ENCODE measurements around the gene AFF3. TPM values are rescaled to one million over a fixed set of nuclear protein-coding genes. Genes with fewer than 3 reads are reported as not detected.

The AFF3 gene
- total RNA-seq, 4 donors from 2014 or later, result 9.0 to 20.2 (median 14.5) TPM

- DNase-seq, result no peak
- intact Hi-C loops (cut with DNase I; ENCODE audit: low total_unique reads) (no loop called here), in situ Hi-C loops (cut with MboI; ENCODE audit: low pct_ligation_motif_present in 1 of 4, low pct_unique_long_range_greater_than_20kb in 1 of 4, low sequenced_read_pairs in 3 of 4) (loop anchor here in 1 of 4 donors (25.0 kb wide), 1 partner anchor 690 kb away; no protein-coding TSS in a partner anchor)
- 42 to 46% methylated on average over 2 of the region's 2 CpGs for WGBS, 2 donors (ENCODE audit: low coverage in 1 of 2)
- Histone ChIP-seq H3K4me3 (no peak overlapping the region), H3K9me3 (no peaks in the 10 kb centered on the region), H3K4me1 (no peaks in the 10 kb centered on the region), H3K27ac (no peak overlapping the region), H3K27me3 (no peaks in the 10 kb centered on the region), H3K36me3 (no peaks in the 10 kb centered on the region)
- TF ChIP-seq POLR2A (IDR thresholded peaks at IDR 0.05) (no peak), POLR2AphosphoS5 (IDR thresholded peaks at IDR 0.05) (no peak), EP300 (IDR thresholded peaks at IDR 0.05; ENCODE audit: low read depth) (no peak)
- TF ChIP-seq, protein P1, sequence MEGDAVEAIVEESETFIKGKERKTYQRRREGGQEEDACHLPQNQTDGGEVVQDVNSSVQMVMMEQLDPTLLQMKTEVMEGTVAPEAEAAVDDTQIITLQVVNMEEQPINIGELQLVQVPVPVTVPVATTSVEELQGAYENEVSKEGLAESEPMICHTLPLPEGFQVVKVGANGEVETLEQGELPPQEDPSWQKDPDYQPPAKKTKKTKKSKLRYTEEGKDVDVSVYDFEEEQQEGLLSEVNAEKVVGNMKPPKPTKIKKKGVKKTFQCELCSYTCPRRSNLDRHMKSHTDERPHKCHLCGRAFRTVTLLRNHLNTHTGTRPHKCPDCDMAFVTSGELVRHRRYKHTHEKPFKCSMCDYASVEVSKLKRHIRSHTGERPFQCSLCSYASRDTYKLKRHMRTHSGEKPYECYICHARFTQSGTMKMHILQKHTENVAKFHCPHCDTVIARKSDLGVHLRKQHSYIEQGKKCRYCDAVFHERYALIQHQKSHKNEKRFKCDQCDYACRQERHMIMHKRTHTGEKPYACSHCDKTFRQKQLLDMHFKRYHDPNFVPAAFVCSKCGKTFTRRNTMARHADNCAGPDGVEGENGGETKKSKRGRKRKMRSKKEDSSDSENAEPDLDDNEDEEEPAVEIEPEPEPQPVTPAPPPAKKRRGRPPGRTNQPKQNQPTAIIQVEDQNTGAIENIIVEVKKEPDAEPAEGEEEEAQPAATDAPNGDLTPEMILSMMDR (IDR thresholded peaks at IDR 0.05), result no peak
Observed at GRCh38 chr2:99571954-99572353, 570.4 kb downstream of the AFF3 start.

- no peak for DNase-seq
- no peaks in the 10 kb centered on the region for H3K27me3 ChIP-seq
- no peaks in the 10 kb centered on the region for H3K9me3 ChIP-seq
- intact Hi-C loops (cut with DNase I; ENCODE audit: low total_unique reads) (no loop called here), in situ Hi-C loops (cut with MboI; ENCODE audit: low pct_ligation_motif_present in 1 of 4, low pct_unique_long_range_greater_than_20kb in 1 of 4, low sequenced_read_pairs in 3 of 4) (loop anchor here in 1 of 4 donors (25.0 kb wide), 1 partner anchor 691 kb away; no protein-coding TSS in a partner anchor)
- TF ChIP-seq EP300 (IDR thresholded peaks at IDR 0.05; ENCODE audit: low read depth) (no peak), POLR2AphosphoS5 (IDR thresholded peaks at IDR 0.05) (no peak), POLR2A (IDR thresholded peaks at IDR 0.05) (no peak)
- no peak overlapping the region for H3K4me3 ChIP-seq
- H3K4me1 ChIP-seq, result no peaks in the 10 kb centered on the region
- WGBS, 2 donors (ENCODE audit: low coverage in 1 of 2), result 78 to 82% methylated on average over 3 to 4 of the region's 4 CpGs
- no peaks in the 10 kb centered on the region for H3K36me3 ChIP-seq
- no peak overlapping the region for H3K27ac ChIP-seq
Observed at GRCh38 chr2:99571533-99571932, 570.9 kb downstream of the AFF3 start.

DNA sequence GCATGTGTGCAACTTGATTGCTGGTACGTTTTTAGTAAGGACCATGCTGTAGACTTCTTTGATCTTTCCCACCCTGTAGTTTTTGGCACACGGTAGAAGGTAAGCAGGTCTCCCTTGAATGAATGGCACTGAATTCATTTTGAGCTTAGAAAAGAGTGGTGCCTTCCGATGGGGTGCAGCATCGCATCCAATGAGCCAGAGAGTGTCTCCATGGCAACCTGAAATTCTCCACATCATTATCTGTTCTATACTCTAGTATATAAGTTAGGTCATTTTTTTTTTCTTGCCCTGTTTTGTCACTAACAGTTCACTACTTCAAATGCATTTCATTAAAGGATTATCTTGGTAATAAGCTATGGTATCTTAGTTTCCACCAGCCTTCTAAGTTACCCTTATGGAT is 571.4 kb downstream of the AFF3 start:
- H3K27me3 ChIP-seq, result no peaks in the 10 kb centered on the region
- intact Hi-C loops (cut with DNase I; ENCODE audit: low total_unique reads), result no loop called here
- H3K4me3 ChIP-seq, result no peak overlapping the region
- H3K36me3 ChIP-seq, result no peaks in the 10 kb centered on the region
- no peak for DNase-seq
- TF ChIP-seq, protein P1 (IDR thresholded peaks at IDR 0.05), result no peak
- no peak for TF ChIP-seq POLR2AphosphoS5 (IDR thresholded peaks at IDR 0.05)
- TF ChIP-seq EP300 (IDR thresholded peaks at IDR 0.05; ENCODE audit: low read depth), result no peak
- TF ChIP-seq POLR2A (IDR thresholded peaks at IDR 0.05), result no peak
- H3K27ac ChIP-seq, result no peak overlapping the region
- in situ Hi-C loops (cut with MboI; ENCODE audit: low pct_ligation_motif_present in 1 of 4, low pct_unique_long_range_greater_than_20kb in 1 of 4, low sequenced_read_pairs in 3 of 4), result loop anchor here in 1 of 4 donors (25.0 kb wide), 1 partner anchor 691 kb away; no protein-coding TSS in a partner anchor
- H3K9me3 ChIP-seq, result no peaks in the 10 kb centered on the region
- no peaks in the 10 kb centered on the region for H3K4me1 ChIP-seq
- 84% methylated on average over 4 of the region's 4 CpGs; no CpG with 5 or more reads in 1 of the 2 donors for WGBS, 2 donors (ENCODE audit: low coverage in 1 of 2)

DNA sequence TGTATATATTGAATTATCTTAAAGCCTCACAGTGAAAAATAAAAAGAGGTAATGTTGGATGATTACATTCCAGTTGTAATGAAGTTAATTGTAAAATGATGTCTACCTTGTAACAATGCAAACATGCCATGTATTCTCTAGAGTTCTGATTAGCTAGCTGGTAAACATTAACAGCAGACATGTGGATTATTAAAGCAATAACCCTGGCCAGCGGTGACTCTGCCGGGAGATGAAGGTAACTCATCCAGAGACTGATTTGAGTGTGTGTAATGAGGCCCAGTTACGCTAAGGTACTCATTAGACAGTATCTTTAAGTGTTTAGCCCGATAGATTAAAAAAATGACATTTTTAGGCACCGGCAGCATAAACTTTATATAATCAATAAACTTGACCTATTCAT is 573.0 kb downstream of the AFF3 start:
- intact Hi-C loops (cut with DNase I; ENCODE audit: low total_unique reads) (no loop called here), in situ Hi-C loops (cut with MboI; ENCODE audit: low pct_ligation_motif_present in 1 of 4, low pct_unique_long_range_greater_than_20kb in 1 of 4, low sequenced_read_pairs in 3 of 4) (loop anchor here in 2 of 4 donors (10.0 to 25.0 kb wide), 2 partner anchors 685 to 693 kb away; no protein-coding TSS in a partner anchor)
- no peaks in the 10 kb centered on the region for H3K4me1 ChIP-seq
- no peak overlapping the region for H3K4me3 ChIP-seq
- no peaks in the 10 kb centered on the region for H3K27me3 ChIP-seq
- no peak for DNase-seq
- no peaks in the 10 kb centered on the region for H3K9me3 ChIP-seq
- TF ChIP-seq POLR2AphosphoS5 (IDR thresholded peaks at IDR 0.05) (no peak), EP300 (IDR thresholded peaks at IDR 0.05; ENCODE audit: low read depth) (no peak), POLR2A (IDR thresholded peaks at IDR 0.05) (no peak)
- TF ChIP-seq, protein P1 (IDR thresholded peaks at IDR 0.05), result no peak
- WGBS, 2 donors (ENCODE audit: low coverage in 1 of 2), result 81 to 83% methylated on average over 5 of the region's 5 CpGs
- H3K36me3 ChIP-seq, result no peaks in the 10 kb centered on the region
- H3K27ac ChIP-seq, result no peak overlapping the region

- Histone ChIP-seq H3K27ac (no peak overlapping the region), H3K4me1 (no peaks in the 10 kb centered on the region), H3K36me3 (no peaks in the 10 kb centered on the region), H3K9me3 (no peaks in the 10 kb centered on the region), H3K27me3 (no peaks in the 10 kb centered on the region), H3K4me3 (no peak overlapping the region)
- intact Hi-C loops (cut with DNase I; ENCODE audit: low total_unique reads), result no loop called here
- in situ Hi-C loops (cut with MboI; ENCODE audit: low pct_ligation_motif_present in 1 of 4, low pct_unique_long_range_greater_than_20kb in 1 of 4, low sequenced_read_pairs in 3 of 4), result loop anchor here in 2 of 4 donors (10.0 to 25.0 kb wide), 2 partner anchors 690 to 697 kb away; no protein-coding TSS in a partner anchor
- TF ChIP-seq EP300 (IDR thresholded peaks at IDR 0.05; ENCODE audit: low read depth) (no peak), POLR2AphosphoS5 (IDR thresholded peaks at IDR 0.05) (no peak), POLR2A (IDR thresholded peaks at IDR 0.05) (no peak)
- TF ChIP-seq, protein P1 (IDR thresholded peaks at IDR 0.05), result no peak
- WGBS, 2 donors (ENCODE audit: low coverage in 1 of 2), result 88 to 97% methylated on average over 6 to 7 of the region's 7 CpGs
- no peak for DNase-seq
Observed at GRCh38 chr2:99565227-99565626, 577.2 kb downstream of the AFF3 start.
